GM12878 (cell line): Measurements from ENCODE around the gene ALDH3B2. TPM values are rescaled to one million over a fixed set of nuclear protein-coding genes. Genes with fewer than 3 reads are reported as not detected.

Experiments
- ATAC-seq: fragments of 200-7000 bp; cut with Tn5 transposase; 3 replicates; pipeline ENCODE4 v1.9.1; 2020; ENCODE audit warnings: mild to moderate bottlenecking, moderate library complexity
- BruUV-seq: library from RNA; stranded (reverse); fragments of 400-500 nt; replicated peaks from 2 replicates; lab custom pipeline; 2021; lab: Mats Ljungman, UMichigan
- CTCF ChIA-PET: fragments of 300-600 bp; sonication (Branson Sonifier 250); formaldehyde crosslinking; extraction: SDS; loops from one replicate; lab custom pipeline; 2021; ENCODE audit warnings: inconsistent platforms; lab: Yijun Ruan, JAX
- POLR2A ChIA-PET: fragments of 350-600 bp; formaldehyde crosslinking; extraction: SDS; loops from one replicate; lab custom pipeline; 2021; ENCODE audit warnings: inconsistent platforms; lab: Charles Lee
- RAD21 ChIA-PET: fragments of 300-600 bp; sonication (Branson Sonifier 250); formaldehyde crosslinking; loops from one replicate; lab custom pipeline; 2023; ENCODE audit warnings: antibody characterized with exemption; ENCODE audit not compliant: unreplicated experiment; lab: Charles Lee
- SMC1A ChIA-PET: fragments of 300-600 bp; sonication (Branson Sonifier 250); formaldehyde crosslinking; loops from one replicate; lab custom pipeline; 2023; ENCODE audit not compliant: unreplicated experiment, uncharacterized antibody; lab: Charles Lee
- DNase-seq: peaks from one replicate; pipeline ENCODE4 v3.0.0-alpha.2; 2011; ENCODE audit warnings: low read depth, low spot score
- FAIRE-seq: peaks from 3 replicates; lab custom pipeline; 2011; peaks lifted over from hg19 to GRCh38; lab: Jason Lieb, UNC
- H2AFZ ChIP-seq: 2 replicates; pipeline ENCODE4 v1.6.0; 2011; ENCODE audit warnings: low read depth, low read length, control low read depth; ENCODE audit not compliant: control insufficient read depth
- H3K27ac ChIP-seq: 2 replicates; pipeline ENCODE4 v1.5.1; 2011; ENCODE audit warnings: control low read depth; ENCODE audit not compliant: control insufficient read depth, insufficient read depth
- H3K27me3 ChIP-seq, 2 experiments: replicated peaks in 1 of 2; 2 replicates each; pipeline versions ENCODE4 v1.6.0 to v1.6.1; 2011; ENCODE audit warnings: low read length in 1 of 2; ENCODE audit not compliant: control insufficient read depth in 2 of 2, insufficient read depth in 2 of 2
- H3K36me3 ChIP-seq, 2 experiments: 2 replicates each; pipeline ENCODE4 v1.5.1; 2011; ENCODE audit warnings: low read length in 1 of 2; ENCODE audit not compliant: control insufficient read depth in 2 of 2, insufficient read depth in 2 of 2
- H3K4me1 ChIP-seq: 2 replicates; pipeline ENCODE4 v1.6.1; 2011; ENCODE audit warnings: mild to moderate bottlenecking, low read length, moderate library complexity, mixed read lengths; ENCODE audit not compliant: control insufficient read depth, insufficient read depth
- H3K4me2 ChIP-seq: 2 replicates; pipeline ENCODE4 v1.6.0; 2011; ENCODE audit warnings: control low read depth; ENCODE audit not compliant: control insufficient read depth, insufficient read depth
- H3K4me3 ChIP-seq: fragments of 200-600 bp; sonication (generic); 2 replicates; pipeline ENCODE4 v1.5.1; 2016
- H3K79me2 ChIP-seq: 2 replicates; pipeline ENCODE4 v1.6.0; 2011; ENCODE audit warnings: low read length; ENCODE audit not compliant: control insufficient read depth, insufficient read depth
- H3K9ac ChIP-seq: 2 replicates; pipeline ENCODE4 v1.8.0; 2011; ENCODE audit warnings: low read length, control low read depth, mixed read lengths; ENCODE audit not compliant: control insufficient read depth, insufficient read depth
- H3K9me3 ChIP-seq: replicated peaks from 3 replicates; pipeline ENCODE4 v1.5.1; 2011; ENCODE audit warnings: mild to moderate bottlenecking, low read length; ENCODE audit not compliant: control insufficient read depth, insufficient read depth
- H4K20me1 ChIP-seq: 2 replicates; pipeline ENCODE4 v1.6.0; 2011; ENCODE audit not compliant: control insufficient read depth, insufficient read depth
- BMI1 ChIP-seq: fragments of 450-650 bp; IDR thresholded peaks from 2 replicates; pipeline ENCODE4 v1.6.1; 2016; ENCODE audit warnings: mild to moderate bottlenecking, moderate library complexity, borderline replicate concordance
- CBX5 ChIP-seq: sonication (generic); IDR thresholded peaks from 2 replicates; pipeline ENCODE4 v1.6.1; 2016; ENCODE audit warnings: low read depth, moderate library complexity, mild to moderate bottlenecking, inconsistent platforms
- EED ChIP-seq: sonication (generic); IDR thresholded peaks from 2 replicates; pipeline ENCODE4 v1.6.1; 2016; ENCODE audit warnings: antibody characterized with exemption, low read depth
- HDAC6 ChIP-seq: fragments of 200-600 bp; sonication (generic); IDR thresholded peaks from one replicate; pipeline ENCODE4 v1.8.0; 2017; ENCODE audit warnings: antibody characterized with exemption; ENCODE audit not compliant: unreplicated experiment
- MXI1 ChIP-seq: fragments of 150-350 bp; IDR thresholded peaks from 2 replicates; pipeline ENCODE4 v1.6.1; 2011; ENCODE audit warnings: low read depth, mild to moderate bottlenecking, inconsistent platforms, low read length, improper control_type of control experiment
- SUZ12 ChIP-seq: fragments of 200-600 bp; sonication (generic); IDR thresholded peaks from one replicate; pipeline ENCODE4 v1.6.1; 2018; ENCODE audit warnings: antibody characterized with exemption, mild to moderate bottlenecking; ENCODE audit not compliant: unreplicated experiment
- ZNF207 ChIP-seq: fragments of 450-650 bp; IDR thresholded peaks from 2 replicates; pipeline ENCODE4 v1.6.1; 2014; ENCODE audit warnings: antibody characterized with exemption, mild to moderate bottlenecking, borderline replicate concordance
- WGBS: methylation state at CpG from one replicate; pipeline ENCODE4 v1.1.6; 2016; ENCODE audit warnings: low lambda C conversion rate; ENCODE audit not compliant: insufficient replicate concordance, insufficient coverage; ENCODE audit errors: missing lambda C conversion rate; 5-methylcytosine and 5-hydroxymethylcytosine counted together
- in situ Hi-C: fragments of 300-500 bp; cut with MboI; formaldehyde crosslinking; loops from 9 replicates; pipeline ENCODE4 v1.14.3; 2018; ENCODE audit warnings: mixed read lengths
- intact Hi-C: fragments of 100-400 bp; cut with micrococcal nuclease; formaldehyde crosslinking; loops from one replicate; pipeline ENCODE4 v1.14.2; 2022; ENCODE audit not compliant: unreplicated experiment
- polyA plus RNA-seq, 11 experiments: library from polyadenylated mRNA; depleted of rRNA in 4 of 11; unstranded in 6 of 11; stranded (reverse) in 5 of 11; fragments of >200 nt; fragmentation: Nextera tagmentation in 4 of 11; fragmentation: Illumina TruSeq in 1 of 11; extraction: Ambion mirVana in 4 of 11; extraction: Trizol in 1 of 11; gene quantifications; 1 replicate in 1 of 11; 2 replicates in 10 of 11; pipeline versions ENCODE4 v1.2.1 to v1.2.3, GENCODE V29; 2011 to 2016; ENCODE audit warnings: inconsistent platforms in 2 of 11, missing spikeins in 2 of 11, low read depth in 1 of 11
- total RNA-seq, 4 experiments: library from RNA; depleted of rRNA in 3 of 4; stranded (reverse); fragments of >200 nt in 3 of 4; fragmentation: Illumina TruSeq in 1 of 4; extraction: Trizol in 1 of 4; gene quantifications; 2 replicates each; pipeline versions ENCODE4 v1.2.1 to v1.2.3, GENCODE V29; 2013 to 2021
- TF ChIP-seq, protein P1 (sequence below): IDR thresholded peaks from 2 replicates; pipeline ENCODE4 v1.6.1; 2012; ENCODE audit warnings: low read depth, low read length, improper control_type of control experiment
- TF ChIP-seq, protein P2 (sequence below), 3 experiments: IDR thresholded peaks in 2 of 3; conservative IDR thresholded peaks in 1 of 3; 2 replicates each; pipeline ENCODE4 v1.5.1; 2011; ENCODE audit warnings: low read depth in 3 of 3, low read length in 3 of 3, mild to moderate bottlenecking in 3 of 3, control low read depth in 2 of 3, moderate library complexity in 2 of 3, inconsistent platforms in 1 of 3, mixed read lengths in 1 of 3; ENCODE audit not compliant: control insufficient read depth in 2 of 3, insufficient read depth in 1 of 3; ENCODE audit errors: extremely low read depth in 1 of 3
- TF ChIP-seq, protein P3 (sequence below): fragments of 150-350 bp; IDR thresholded peaks from 2 replicates; pipeline ENCODE4 v1.6.1; 2014; ENCODE audit warnings: mild to moderate bottlenecking, low read depth, low read length

Gene ALDH3B2
- total and polyA plus RNA-seq, 10 of the 15 experiments (the other 5 are each of a cell fraction or from before 2014, with no cell fraction given) = 0.09 to 0.17 TPM; not detected in 8

DNA sequence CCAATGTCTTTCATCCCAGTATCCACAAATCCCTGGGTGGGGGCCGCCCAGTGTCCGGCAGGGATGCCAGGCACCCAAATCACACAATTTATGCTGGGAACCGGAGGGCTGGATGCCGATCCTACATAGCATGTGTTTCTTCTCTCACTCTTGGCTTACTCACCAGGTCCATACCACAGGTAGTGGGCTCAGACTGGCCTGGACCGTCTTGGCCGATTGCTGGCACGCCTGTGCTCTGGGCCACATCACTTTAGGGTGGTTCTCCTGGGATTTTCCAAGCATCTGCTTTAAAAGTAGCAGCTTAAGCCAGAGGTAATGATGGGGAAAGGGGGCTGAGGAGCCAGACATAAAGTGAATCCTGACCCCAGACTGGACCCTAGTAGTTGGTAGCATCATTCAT, 22.6 kb upstream of the ALDH3B2 start:
- H3K27me3 ChIP-seq = peaks cover 2 to 3% of the 10 kb centered on the region in 2 experiments; a peak in 2 of 4 replicates
- WGBS = 31% methylated on average over 7 of the region's 7 CpGs
- TF ChIP-seq EED = no peak
- no peak for TF ChIP-seq SUZ12
- TF ChIP-seq, protein P1, sequence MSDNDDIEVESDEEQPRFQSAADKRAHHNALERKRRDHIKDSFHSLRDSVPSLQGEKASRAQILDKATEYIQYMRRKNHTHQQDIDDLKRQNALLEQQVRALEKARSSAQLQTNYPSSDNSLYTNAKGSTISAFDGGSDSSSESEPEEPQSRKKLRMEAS = no peak
- no peak for TF ChIP-seq CBX5
- TF ChIP-seq ZNF207 = no peak
- no peak for TF ChIP-seq HDAC6
- TF ChIP-seq, all 136 proteins: peak for 0
- Histone ChIP-seq H3K27ac (no peak overlapping the region), H3K4me2 (no peak overlapping the region), H3K9me3 (no peaks in the 10 kb centered on the region), H4K20me1 (no peaks in the 10 kb centered on the region), H3K79me2 (no peaks in the 10 kb centered on the region), H2AFZ (no peak overlapping the region), H3K4me1 (no peaks in the 10 kb centered on the region), H3K9ac (no peak overlapping the region), H3K4me3 (no peak overlapping the region), H3K36me3 (no peaks in the 10 kb centered on the region)
- POLR2A ChIA-PET = no interaction called here
- in situ Hi-C loops = no loop called here
- RAD21 ChIA-PET = interaction anchor here (1.1 kb wide), 1 partner anchor 141 kb away, joined by 3 read pairs; no protein-coding TSS in a partner anchor
- no TSS peak for BruUV-seq
- DNase-seq (no peak), FAIRE-seq (no peak), ATAC-seq (no peak)
- SMC1A ChIA-PET = no interaction called here
- intact Hi-C loops = no loop called here
- CTCF ChIA-PET = interaction anchor here (1.1 kb wide), 1 partner anchor 39 kb away, joined by 3 read pairs; no protein-coding TSS in a partner anchor

DNA sequence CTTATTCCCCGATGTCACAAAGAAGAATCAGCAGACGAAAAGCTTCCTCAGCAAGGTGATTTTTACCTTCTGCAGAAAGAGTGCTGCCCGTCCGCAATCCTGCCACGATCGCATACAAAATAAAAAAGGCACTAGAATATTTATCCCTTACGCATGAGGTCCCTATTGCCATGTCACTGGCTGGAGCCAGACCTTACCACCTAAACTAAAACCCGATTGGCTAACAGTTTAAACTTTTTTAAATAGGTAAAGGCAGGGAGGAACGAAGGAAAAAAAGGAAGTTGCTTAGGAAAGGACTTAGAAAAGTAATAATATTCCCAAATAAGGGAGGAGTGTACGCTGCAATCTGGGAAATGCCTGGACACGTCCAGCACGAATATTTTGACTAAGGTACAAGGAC, 21.2 kb upstream of the ALDH3B2 start:
- ATAC-seq = no peak
- Histone ChIP-seq H2AFZ (no peak overlapping the region), H3K36me3 (no peaks in the 10 kb centered on the region), H3K4me1 (no peaks in the 10 kb centered on the region), H3K9ac (no peak overlapping the region), H4K20me1 (no peaks in the 10 kb centered on the region), H3K79me2 (no peaks in the 10 kb centered on the region), H3K4me2 (no peak overlapping the region), H3K27ac (no peak overlapping the region), H3K27me3 (peaks cover 2 to 3% of the 10 kb centered on the region in 2 experiments; a peak in 2 of 4 replicates), H3K9me3 (no peaks in the 10 kb centered on the region), H3K4me3 (no peak overlapping the region)
- no TSS peak for BruUV-seq
- TF ChIP-seq, protein P2, sequence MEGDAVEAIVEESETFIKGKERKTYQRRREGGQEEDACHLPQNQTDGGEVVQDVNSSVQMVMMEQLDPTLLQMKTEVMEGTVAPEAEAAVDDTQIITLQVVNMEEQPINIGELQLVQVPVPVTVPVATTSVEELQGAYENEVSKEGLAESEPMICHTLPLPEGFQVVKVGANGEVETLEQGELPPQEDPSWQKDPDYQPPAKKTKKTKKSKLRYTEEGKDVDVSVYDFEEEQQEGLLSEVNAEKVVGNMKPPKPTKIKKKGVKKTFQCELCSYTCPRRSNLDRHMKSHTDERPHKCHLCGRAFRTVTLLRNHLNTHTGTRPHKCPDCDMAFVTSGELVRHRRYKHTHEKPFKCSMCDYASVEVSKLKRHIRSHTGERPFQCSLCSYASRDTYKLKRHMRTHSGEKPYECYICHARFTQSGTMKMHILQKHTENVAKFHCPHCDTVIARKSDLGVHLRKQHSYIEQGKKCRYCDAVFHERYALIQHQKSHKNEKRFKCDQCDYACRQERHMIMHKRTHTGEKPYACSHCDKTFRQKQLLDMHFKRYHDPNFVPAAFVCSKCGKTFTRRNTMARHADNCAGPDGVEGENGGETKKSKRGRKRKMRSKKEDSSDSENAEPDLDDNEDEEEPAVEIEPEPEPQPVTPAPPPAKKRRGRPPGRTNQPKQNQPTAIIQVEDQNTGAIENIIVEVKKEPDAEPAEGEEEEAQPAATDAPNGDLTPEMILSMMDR (IDR thresholded peaks at IDR 0.05 in 2 of 3, conservative IDR thresholded peaks at IDR 0.05 in 1 of 3; ENCODE audit: control insufficient read depth in 2 of 3, extremely low read depth in 1 of 3, insufficient read depth in 1 of 3, low read depth in 3 of 3, low read length in 3 of 3) = no peak
- TF ChIP-seq, protein P3, sequence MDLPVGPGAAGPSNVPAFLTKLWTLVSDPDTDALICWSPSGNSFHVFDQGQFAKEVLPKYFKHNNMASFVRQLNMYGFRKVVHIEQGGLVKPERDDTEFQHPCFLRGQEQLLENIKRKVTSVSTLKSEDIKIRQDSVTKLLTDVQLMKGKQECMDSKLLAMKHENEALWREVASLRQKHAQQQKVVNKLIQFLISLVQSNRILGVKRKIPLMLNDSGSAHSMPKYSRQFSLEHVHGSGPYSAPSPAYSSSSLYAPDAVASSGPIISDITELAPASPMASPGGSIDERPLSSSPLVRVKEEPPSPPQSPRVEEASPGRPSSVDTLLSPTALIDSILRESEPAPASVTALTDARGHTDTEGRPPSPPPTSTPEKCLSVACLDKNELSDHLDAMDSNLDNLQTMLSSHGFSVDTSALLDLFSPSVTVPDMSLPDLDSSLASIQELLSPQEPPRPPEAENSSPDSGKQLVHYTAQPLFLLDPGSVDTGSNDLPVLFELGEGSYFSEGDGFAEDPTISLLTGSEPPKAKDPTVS = no peak
- no peak for TF ChIP-seq BMI1
- no peak for TF ChIP-seq MXI1
- ChIA-PET RAD21 (no interaction called here), CTCF (no interaction called here), SMC1A (no interaction called here), POLR2A (no interaction called here)
- intact Hi-C loops (no loop called here), in situ Hi-C loops (no loop called here)
- no peak for DNase-seq
- WGBS = 46% methylated on average over 12 of the region's 12 CpGs
- no peak for FAIRE-seq
